Dendritic cell treated with granulocyte-macrophage colony-stimulating factor and Interleukin-4, amounts not matched to agents 40 ng/mL and 50 ng/mL, for 4 days (primary cell): ENCODE results near the gene RAB11B.
A peak's percentile ranks its signal among the peaks of the same experiment; 100 is the strongest.
"Not testable (repeated sequence)": the region's sequence is repeated elsewhere in the genome, so short reads cannot be mapped to it uniquely, and the experiment has no call there.

Source experiments
- H3K27ac Mint-ChIP-seq: one replicate; pipeline ENCODE4 v1.8.0; 2022; ENCODE audit warnings: mild to moderate bottlenecking, mixed read lengths
- H3K27me3 Mint-ChIP-seq: one replicate; pipeline ENCODE4 v1.8.0; 2022; ENCODE audit warnings: mild to moderate bottlenecking, mixed read lengths
- H3K36me3 Mint-ChIP-seq: one replicate; pipeline ENCODE4 v1.8.0; 2022; ENCODE audit warnings: low read depth, mixed read lengths
- H3K4me1 Mint-ChIP-seq: one replicate; pipeline ENCODE4 v1.8.0; 2022; ENCODE audit warnings: low read depth, mixed read lengths
- H3K4me3 Mint-ChIP-seq: one replicate; pipeline ENCODE4 v1.8.0; 2022; ENCODE audit warnings: mild to moderate bottlenecking, moderate library complexity, mixed read lengths
- H3K9me3 Mint-ChIP-seq: one replicate; pipeline ENCODE4 v1.8.0; 2022; ENCODE audit warnings: mixed read lengths
- intact Hi-C: fragments of 100-400 bp; cut with micrococcal nuclease; formaldehyde crosslinking; loops from one replicate; pipeline ENCODE4 v1.15.0; 2022

The RAB11B gene

GRCh38 chr19:8379156-8379891, 10.8 kb upstream of the RAB11B start:
- Mint-ChIP-seq H3K9me3 (peaks cover 10% of the 10 kb centered on the region), H3K36me3 (peaks cover 32% of the 10 kb centered on the region), H3K4me1 (peaks cover 12% of the 10 kb centered on the region)
- H3K27ac Mint-ChIP-seq, intact Hi-C loops, H3K27me3 Mint-ChIP-seq, H3K4me3 Mint-ChIP-seq: not testable (repeated sequence)

DNA sequence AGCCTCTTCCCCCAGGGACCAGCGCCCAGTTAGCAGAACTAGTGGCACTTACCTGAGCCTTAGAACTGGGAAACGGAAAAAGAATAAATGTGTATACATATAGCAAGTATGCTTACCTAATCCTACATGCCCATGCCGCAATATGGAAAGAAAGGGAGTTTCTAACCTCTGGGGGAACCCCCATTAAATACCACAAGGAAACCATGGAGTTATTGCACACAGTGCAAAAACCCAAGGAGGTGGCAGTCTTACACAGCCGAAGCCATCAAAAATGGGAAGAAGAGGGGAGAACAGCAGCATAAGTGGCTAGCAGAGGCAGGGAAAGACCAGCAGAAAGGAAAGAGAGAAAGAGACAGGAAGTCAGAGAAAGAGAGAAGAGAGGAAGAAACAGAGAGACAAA, 5.6 kb upstream of the RAB11B start:
- H3K4me1 Mint-ChIP-seq: peaks cover 24% of the 10 kb centered on the region
- H3K4me3 Mint-ChIP-seq, H3K27me3 Mint-ChIP-seq, intact Hi-C loops, H3K9me3 Mint-ChIP-seq: not testable (repeated sequence)
- H3K36me3 Mint-ChIP-seq: peaks cover 18% of the 10 kb centered on the region
- H3K27ac Mint-ChIP-seq: peak overlapping the region; percentile 21

DNA sequence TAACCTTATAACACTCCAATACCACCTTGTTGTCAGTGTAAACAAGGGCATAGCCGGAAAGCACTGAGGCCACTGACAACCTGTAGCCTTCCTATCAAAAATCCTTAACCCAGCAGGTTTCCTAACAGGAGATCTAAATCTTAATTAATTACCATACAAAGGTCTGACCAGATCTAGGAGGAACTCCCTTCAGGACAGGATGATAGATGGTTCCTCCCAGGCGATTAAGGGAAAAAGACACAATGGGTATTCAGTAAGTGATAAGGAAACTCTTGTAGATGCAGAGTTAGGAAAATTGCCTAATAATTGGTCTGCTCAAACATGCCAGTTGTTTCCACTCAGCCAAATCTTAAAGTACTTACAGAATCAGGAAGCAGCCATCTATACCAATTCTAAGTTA, 5.1 kb upstream of the RAB11B start:
- Mint-ChIP-seq H3K27ac (peak overlapping the region; percentile 21), H3K4me1 (peaks cover 21% of the 10 kb centered on the region), H3K36me3 (peaks cover 15% of the 10 kb centered on the region)
- H3K4me3 Mint-ChIP-seq, H3K27me3 Mint-ChIP-seq, H3K9me3 Mint-ChIP-seq, intact Hi-C loops: not testable (repeated sequence)

DNA sequence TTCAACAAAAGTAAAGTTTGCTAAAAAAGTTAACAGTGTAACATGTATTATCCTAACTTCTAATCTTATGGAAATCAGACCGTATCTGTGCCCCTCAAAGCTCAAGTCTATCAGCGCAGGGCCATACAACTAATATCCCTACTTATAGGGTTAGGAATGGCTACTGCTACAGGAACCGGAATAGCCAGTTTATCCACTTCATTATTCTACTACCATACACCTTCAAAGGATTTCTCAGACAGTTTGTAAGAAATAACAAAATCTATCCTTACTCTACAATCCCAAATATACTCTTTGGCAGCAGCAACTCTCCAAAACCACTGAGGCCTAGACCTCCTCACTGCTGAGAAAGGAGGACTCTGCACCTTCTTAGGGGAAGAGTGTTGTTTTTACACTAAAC, 4.6 kb upstream of the RAB11B start:
- H3K4me3 Mint-ChIP-seq, intact Hi-C loops, H3K9me3 Mint-ChIP-seq, H3K27ac Mint-ChIP-seq, H3K27me3 Mint-ChIP-seq: not testable (repeated sequence)
- Mint-ChIP-seq H3K4me1 (peaks cover 17% of the 10 kb centered on the region), H3K36me3 (peaks cover 15% of the 10 kb centered on the region)

GRCh38 chr19:8386419-8386818, 3.7 kb upstream of the RAB11B start:
- Mint-ChIP-seq H3K4me1 (peaks cover 25% of the 10 kb centered on the region), H3K36me3 (peaks cover 15% of the 10 kb centered on the region)
- intact Hi-C loops, H3K27ac Mint-ChIP-seq, H3K9me3 Mint-ChIP-seq, H3K27me3 Mint-ChIP-seq, H3K4me3 Mint-ChIP-seq: not testable (repeated sequence)

GRCh38 chr19:8386990-8387389, 3.2 kb upstream of the RAB11B start:
- Mint-ChIP-seq H3K36me3 (peaks cover 19% of the 10 kb centered on the region), H3K27me3 (no peaks in the 10 kb centered on the region), H3K4me1 (peaks cover 31% of the 10 kb centered on the region), H3K27ac (no peak overlapping the region), H3K9me3 (peaks cover 6% of the 10 kb centered on the region), H3K4me3 (no peak overlapping the region)
- intact Hi-C loops: no loop called here

DNA sequence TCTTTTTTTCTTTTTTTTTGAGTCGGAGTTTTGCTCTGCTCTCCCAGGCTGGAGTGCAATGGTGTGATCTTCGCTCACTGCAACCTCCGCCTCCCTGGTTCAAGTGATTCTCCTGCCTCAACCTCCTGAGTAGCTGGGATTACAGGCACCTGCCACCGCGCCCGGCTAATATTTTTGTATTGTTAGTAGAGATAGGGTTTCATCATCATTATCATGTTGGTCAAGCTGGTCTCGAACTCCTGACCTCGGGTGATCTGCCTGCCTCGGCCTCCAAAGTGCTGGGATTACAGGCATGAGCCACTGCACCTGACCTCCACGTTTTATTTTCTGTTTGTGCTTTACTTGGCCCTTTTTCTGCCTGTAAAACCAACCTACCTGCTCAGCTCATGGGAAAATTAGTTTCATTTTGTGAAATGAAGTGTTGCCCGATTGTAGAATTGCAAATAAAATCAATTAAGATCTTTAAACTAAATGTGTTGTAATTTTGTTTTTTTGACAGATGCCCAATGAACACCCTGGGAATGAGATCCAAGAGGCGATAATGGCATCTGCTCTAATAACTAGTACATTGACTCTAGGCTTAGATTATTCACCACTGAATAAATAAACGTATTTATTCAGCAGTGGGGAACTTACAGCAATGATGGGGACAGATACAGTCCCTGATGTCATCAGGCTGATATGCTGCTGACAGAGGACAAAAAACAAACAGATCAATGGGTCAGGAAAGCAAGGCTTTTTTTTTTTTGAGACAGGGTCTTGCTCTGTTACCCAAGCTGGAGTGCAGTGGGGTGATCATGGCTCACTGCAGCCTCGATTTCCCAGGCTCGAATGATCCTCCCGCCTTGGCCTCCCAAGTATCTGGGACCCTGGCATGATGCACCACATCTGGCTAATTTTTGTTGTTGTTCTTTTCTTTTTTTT, 2.2 kb upstream of the RAB11B start:
- intact Hi-C loops: no loop called here
- Mint-ChIP-seq H3K27me3 (no peaks in the 10 kb centered on the region), H3K36me3 (peaks cover 23% of the 10 kb centered on the region), H3K9me3 (peaks cover 6% of the 10 kb centered on the region), H3K27ac (no peak overlapping the region), H3K4me3 (no peak overlapping the region), H3K4me1 (peaks cover 39% of the 10 kb centered on the region)

GRCh38 chr19:8388612-8388958, 1.6 kb upstream of the RAB11B start:
- intact Hi-C loops: no loop called here
- peaks cover 6% of the 10 kb centered on the region for H3K9me3 Mint-ChIP-seq
- H3K36me3 Mint-ChIP-seq: peaks cover 29% of the 10 kb centered on the region
- no peaks in the 10 kb centered on the region for H3K27me3 Mint-ChIP-seq
- H3K4me1 Mint-ChIP-seq: peaks cover 44% of the 10 kb centered on the region
- no peak overlapping the region for H3K27ac Mint-ChIP-seq
- H3K4me3 Mint-ChIP-seq: no peak overlapping the region

DNA sequence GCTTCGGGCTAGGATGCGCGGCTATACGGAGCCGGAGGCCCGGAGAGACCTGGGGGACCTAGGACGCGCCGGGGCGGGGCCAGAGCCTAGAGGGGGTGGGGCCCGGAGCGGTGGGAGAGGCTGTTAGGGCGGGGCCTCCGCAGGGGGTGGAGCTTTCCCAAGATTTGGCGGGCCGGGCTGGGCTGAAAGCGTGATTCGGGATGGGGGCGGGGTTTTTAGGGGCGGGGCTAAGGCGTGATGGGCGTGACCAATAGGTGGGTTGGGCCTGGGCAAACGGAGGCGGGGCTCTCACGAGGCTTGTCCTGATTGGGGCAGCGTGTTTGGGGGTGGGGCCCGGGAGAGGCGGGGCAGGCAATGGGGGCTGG, 439 bp downstream of the RAB11B start:
- Mint-ChIP-seq H3K27me3 (no peaks in the 10 kb centered on the region), H3K4me1 (peaks cover 28% of the 10 kb centered on the region), H3K4me3 (peak overlapping the region; percentile 90), H3K27ac (peak overlapping the region; percentile 91), H3K36me3 (peaks cover 49% of the 10 kb centered on the region), H3K9me3 (peaks cover 6% of the 10 kb centered on the region)
- intact Hi-C loops: loop anchor here (1.0 to 2.0 kb wide), 2 partner anchors 28 to 36 kb away; no protein-coding TSS in a partner anchor

GRCh38 chr19:8391198-8392016, 1.2 kb downstream of the RAB11B start:
- peak overlapping the region; percentile 91 for H3K27ac Mint-ChIP-seq
- intact Hi-C loops: loop anchor here (2.0 kb wide), 1 partner anchor 37 kb away; no protein-coding TSS in a partner anchor
- H3K4me1 Mint-ChIP-seq: peaks cover 32% of the 10 kb centered on the region
- H3K4me3 Mint-ChIP-seq: peak overlapping the region; percentile 20
- H3K9me3 Mint-ChIP-seq: peaks cover 6% of the 10 kb centered on the region
- peaks cover 57% of the 10 kb centered on the region for H3K36me3 Mint-ChIP-seq
- H3K27me3 Mint-ChIP-seq: no peaks in the 10 kb centered on the region

- Mint-ChIP-seq H3K4me3 (no peak overlapping the region), H3K27ac (peak overlapping the region; percentile 91)
Measured at GRCh38 chr19:8392017-8392591, 1.9 kb downstream of the RAB11B start.

DNA sequence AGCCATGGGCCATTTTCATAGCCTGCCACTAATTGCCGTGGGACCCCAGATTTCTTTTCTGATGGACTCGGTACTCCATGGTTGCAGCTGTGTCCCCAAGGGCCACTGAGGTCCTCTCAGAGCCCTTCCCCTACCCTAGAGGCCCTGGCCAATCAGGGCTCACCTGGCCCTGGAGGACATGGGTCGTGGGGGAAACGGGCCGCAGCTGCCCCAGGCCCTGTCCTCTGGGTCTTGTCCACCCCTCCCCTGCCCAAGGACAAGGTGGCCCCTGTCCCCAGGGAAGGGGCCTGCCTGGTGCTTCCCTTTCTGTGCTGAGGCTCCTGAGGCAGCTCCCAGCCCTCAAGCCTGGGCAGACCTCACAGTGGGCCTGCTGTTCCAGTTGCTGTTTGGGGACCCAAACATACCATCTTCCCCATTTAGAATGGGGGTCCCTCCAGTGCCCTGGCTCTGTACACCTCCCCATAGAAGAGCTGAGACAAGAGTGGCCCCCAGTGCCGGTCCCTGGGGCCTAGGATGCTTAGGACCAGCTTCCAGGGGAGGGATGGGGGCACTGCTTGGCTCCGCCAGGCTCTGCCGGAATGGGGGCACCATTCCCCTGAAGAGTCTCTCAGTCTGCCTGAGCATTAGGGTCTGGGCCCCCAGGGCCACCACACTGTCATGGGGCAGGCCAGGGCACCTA, 3.2 kb downstream of the RAB11B start:
- Mint-ChIP-seq H3K27me3 (no peaks in the 10 kb centered on the region), H3K9me3 (no peaks in the 10 kb centered on the region), H3K27ac (peak overlapping the region; percentile 35), H3K36me3 (peaks cover 61% of the 10 kb centered on the region), H3K4me1 (peaks cover 49% of the 10 kb centered on the region), H3K4me3 (no peak overlapping the region)
- intact Hi-C loops: no loop called here

More at GRCh38 chr19:8392017-8392591, 1.9 kb downstream of the RAB11B start:
- intact Hi-C loops: no loop called here
- Mint-ChIP-seq H3K36me3 (peaks cover 58% of the 10 kb centered on the region), H3K4me1 (peaks cover 39% of the 10 kb centered on the region), H3K9me3 (peaks cover under 1% of the 10 kb centered on the region), H3K27me3 (no peaks in the 10 kb centered on the region)

- H3K27me3 Mint-ChIP-seq: no peaks in the 10 kb centered on the region
- intact Hi-C loops: no loop called here
- no peaks in the 10 kb centered on the region for H3K9me3 Mint-ChIP-seq
- no peak overlapping the region for H3K27ac Mint-ChIP-seq
- peaks cover 67% of the 10 kb centered on the region for H3K36me3 Mint-ChIP-seq
- no peak overlapping the region for H3K4me3 Mint-ChIP-seq
- H3K4me1 Mint-ChIP-seq: peaks cover 52% of the 10 kb centered on the region
Measured at GRCh38 chr19:8393871-8394250, 3.7 kb downstream of the RAB11B start.
